ENCODE data around the gene CDC5L. TPM values are rescaled to one million over a fixed set of nuclear protein-coding genes. Genes with fewer than 3 reads are reported as not detected.

The CDC5L gene
- total RNA-seq, 1 donor: 27.2 TPM

DNA sequence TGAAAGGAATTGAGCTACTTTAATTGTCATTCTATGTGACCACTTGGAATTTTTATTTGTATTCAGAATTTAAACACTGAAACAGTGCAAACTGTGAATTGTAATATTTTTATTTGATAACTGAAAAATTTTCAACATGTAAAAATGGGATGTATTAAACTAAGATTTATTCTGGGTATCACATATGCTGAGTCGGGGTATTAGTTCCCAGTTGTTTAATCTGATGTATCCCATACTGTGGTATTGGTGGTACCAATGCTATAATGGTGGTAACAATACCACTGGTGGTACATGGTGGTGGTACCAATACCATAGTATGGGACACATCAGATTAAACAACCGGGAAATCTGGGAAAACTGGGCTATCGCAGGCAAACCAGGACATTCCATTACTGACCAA, 79.4 kb downstream of the CDC5L start:
- DNase-seq (ENCODE audit: low read depth): no peak
- H3K4me3 ChIP-seq (ENCODE audit: low read depth, low read length): no peak overlapping the region
- TF ChIP-seq CTCF (IDR thresholded peaks at IDR 0.05; ENCODE audit: insufficient read depth, low read length): no peak

DNA sequence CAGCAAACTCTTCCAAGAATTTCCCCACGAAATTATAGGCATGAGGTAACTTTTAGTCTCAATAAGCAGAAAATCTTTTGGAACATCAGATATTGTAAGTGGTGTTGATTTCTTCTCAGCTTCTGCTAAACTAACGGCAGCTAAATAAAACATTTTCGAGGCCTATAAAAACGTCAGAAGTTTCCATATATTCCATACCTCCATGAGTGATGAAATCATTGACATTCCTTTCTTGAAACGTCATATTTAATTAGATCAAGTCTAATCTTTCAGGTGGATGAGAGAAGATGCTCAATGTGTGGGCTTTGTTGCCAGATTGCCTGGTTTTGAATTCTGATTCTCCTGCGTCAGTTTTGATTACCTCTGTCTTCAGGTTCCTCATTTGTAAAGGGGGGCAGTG, 81.3 kb downstream of the CDC5L start:
- no peak overlapping the region for H3K4me3 ChIP-seq (ENCODE audit: low read depth, low read length)
- TF ChIP-seq CTCF (IDR thresholded peaks at IDR 0.05; ENCODE audit: insufficient read depth, low read length): no peak
- DNase-seq (ENCODE audit: low read depth): no peak

- H3K4me3 ChIP-seq (ENCODE audit: low read depth, low read length): no peak overlapping the region
- DNase-seq (ENCODE audit: low read depth): no peak
- TF ChIP-seq CTCF (IDR thresholded peaks at IDR 0.05; ENCODE audit: insufficient read depth, low read length): no peak
Measured at GRCh38 chr6:44470115-44470464, 82.6 kb downstream of the CDC5L start.

DNA sequence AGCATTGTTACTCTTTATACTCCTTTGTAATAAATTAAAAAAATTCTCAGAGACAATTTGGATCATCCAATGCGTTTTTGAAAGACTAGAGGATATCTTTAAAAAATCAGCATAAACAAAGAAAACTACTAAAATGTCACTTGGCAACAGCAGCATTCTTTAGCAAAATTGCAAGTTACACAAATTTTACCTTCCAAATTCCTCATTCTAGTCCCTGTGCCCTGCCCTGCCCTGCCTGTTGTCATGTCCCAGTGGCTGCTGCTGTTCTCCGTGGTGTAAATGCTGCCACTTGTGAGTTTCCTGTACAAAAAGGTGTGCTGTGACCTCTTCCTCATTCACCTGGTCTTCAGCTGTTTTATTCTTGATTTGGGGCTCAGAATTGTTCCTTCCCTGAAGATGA, 83.2 kb downstream of the CDC5L start:
- H3K4me3 ChIP-seq (ENCODE audit: low read depth, low read length): no peak overlapping the region
- DNase-seq (ENCODE audit: low read depth): no peak
- TF ChIP-seq CTCF (IDR thresholded peaks at IDR 0.05; ENCODE audit: insufficient read depth, low read length): no peak

DNA sequence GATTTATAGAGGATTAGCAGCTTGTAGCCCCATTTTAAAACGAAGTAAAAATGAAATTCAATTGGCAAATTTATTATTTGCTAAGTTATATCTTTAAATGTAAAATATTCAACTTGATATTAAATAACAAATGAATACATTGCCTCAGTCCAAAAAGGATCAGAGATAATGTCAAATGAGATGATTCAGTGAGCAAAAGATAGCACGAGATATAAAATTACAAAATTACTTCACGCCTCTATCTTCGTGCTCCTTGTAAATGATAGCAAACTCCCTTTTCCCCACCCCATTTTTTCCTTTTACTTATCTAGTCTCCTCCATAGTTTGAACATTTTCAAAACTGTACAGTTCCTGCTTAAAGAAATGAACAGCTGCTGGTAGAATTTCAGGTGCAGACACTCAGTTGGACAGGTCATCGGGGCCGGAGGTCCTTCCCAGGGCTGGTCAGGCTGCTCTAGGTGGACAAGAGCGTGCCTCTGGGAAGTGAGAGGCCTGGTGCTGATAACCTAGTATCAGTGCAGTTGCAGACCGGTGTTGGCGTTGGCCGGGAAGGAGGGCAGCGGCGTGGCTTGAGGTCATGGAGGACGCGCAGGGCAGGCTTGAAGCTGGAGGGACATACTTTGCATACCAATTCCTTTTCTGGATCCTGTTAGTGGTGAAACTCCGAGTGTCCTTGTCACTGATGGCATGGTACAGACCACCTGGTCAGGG, 83.9 kb downstream of the CDC5L start:
- TF ChIP-seq CTCF (IDR thresholded peaks at IDR 0.05; ENCODE audit: insufficient read depth, low read length): no peak
- no peak overlapping the region for H3K4me3 ChIP-seq (ENCODE audit: low read depth, low read length)
- DNase-seq (ENCODE audit: low read depth): no peak

DNA sequence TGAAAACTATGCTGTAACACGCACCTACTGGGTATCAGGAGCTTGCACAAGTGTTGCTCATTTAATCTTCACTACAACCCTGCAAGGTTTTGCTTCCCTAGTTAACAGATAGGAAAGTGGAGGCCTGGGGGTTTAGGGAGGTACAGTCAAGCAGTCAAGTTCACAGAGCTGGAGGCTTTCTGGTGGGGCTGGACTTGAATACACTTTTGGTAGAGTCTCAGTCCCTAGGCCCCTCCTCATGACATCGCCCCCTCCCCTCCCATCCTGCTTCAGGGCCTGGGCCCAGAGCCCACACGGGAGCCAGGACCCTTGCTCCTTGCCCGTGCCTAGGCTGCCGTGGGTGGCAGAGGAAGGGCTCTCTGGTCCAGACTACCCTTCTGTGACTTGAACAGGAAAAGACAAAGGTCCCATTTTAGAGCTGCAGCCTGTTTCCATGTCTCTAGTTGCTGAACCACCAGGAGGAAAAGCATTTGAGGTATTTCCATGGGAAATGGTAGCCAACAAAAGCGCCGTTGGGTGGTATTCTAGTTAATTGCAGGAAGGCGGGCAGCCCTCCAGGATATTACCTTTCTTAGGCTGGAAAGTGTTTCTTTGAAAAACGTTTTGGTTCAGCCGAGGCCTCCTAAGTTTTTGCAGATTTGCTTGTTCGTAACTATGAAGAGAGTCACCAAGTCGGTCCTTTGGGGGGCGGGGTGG, 84.9 kb downstream of the CDC5L start:
- H3K4me3 ChIP-seq (ENCODE audit: low read depth, low read length): no peak overlapping the region
- no peak for TF ChIP-seq CTCF (IDR thresholded peaks at IDR 0.05; ENCODE audit: insufficient read depth, low read length)
- no peak for DNase-seq (ENCODE audit: low read depth)
